Colonic mucosa (tissue), 4 donors: Measurements from ENCODE around the gene ARMH3. TPM values are rescaled to one million over a fixed set of nuclear protein-coding genes. Genes with fewer than 3 reads are reported as not detected.

ENCODE experiments used
- DNase-seq: peaks from one replicate; pipeline ENCODE4 v3.0.0-alpha.2; 2020
- H3K27ac ChIP-seq: fragments of 200-600 bp; one replicate; pipeline ENCODE4 v1.8.0; 2021
- H3K27me3 ChIP-seq: fragments of 200-600 bp; one replicate; pipeline ENCODE4 v1.8.0; 2021
- H3K36me3 ChIP-seq: fragments of 200-600 bp; one replicate; pipeline ENCODE4 v1.8.0; 2021
- H3K4me1 ChIP-seq: fragments of 200-600 bp; one replicate; pipeline ENCODE4 v1.8.0; 2021; ENCODE audit warnings: mild to moderate bottlenecking
- H3K4me3 ChIP-seq: fragments of 200-600 bp; one replicate; pipeline ENCODE4 v1.8.0; 2021
- H3K9ac ChIP-seq, 2 donors: one replicate each; pipeline ENCODE4 v1.7.0; 2013; ENCODE audit warnings: control low read depth in 2 of 2, low read depth in 2 of 2, low read length in 2 of 2
- H3K9me3 ChIP-seq: fragments of 200-600 bp; one replicate; pipeline ENCODE4 v1.8.0; 2021
- CTCF ChIP-seq: fragments of 200-600 bp; IDR thresholded peaks from one replicate; pipeline ENCODE4 v1.8.0; 2022; ENCODE audit warnings: antibody characterized with exemption, mild to moderate bottlenecking
- intact Hi-C: fragments of 100-400 bp; cut with DNase I; formaldehyde crosslinking; loops from one replicate; pipeline ENCODE4 v1.14.1; 2022
- total RNA-seq, 2 donors: library from RNA; stranded (reverse); fragmentation: NEBNext Ultra II Directional in 1 of 2; extraction: Animal tissue kit (Norgen Biotek cat#: 25700) in 1 of 2; gene quantifications; one replicate each; pipeline ENCODE4 v1.2.1, GENCODE V29; 2021
- donor health status: healthy.
- donor health status: DM: no; HTN: no; CAD: no.
- donor health status: DM: no; HTN: no; CAD: no.

Gene ARMH3
- total RNA-seq, 2 donors from 2014 or later: 25.1 to 31.3 TPM

GRCh38 chr10:101857802-101858476 lies 198.0 kb downstream of the ARMH3 start:
- no peaks in the 10 kb centered on the region for H3K9me3 ChIP-seq
- intact Hi-C loops: no loop called here
- H3K27ac ChIP-seq: no peak overlapping the region
- H3K36me3 ChIP-seq: no peaks in the 10 kb centered on the region
- no peak for DNase-seq
- no peak overlapping the region for H3K4me3 ChIP-seq
- H3K27me3 ChIP-seq: no peaks in the 10 kb centered on the region
- no peak overlapping the region for H3K9ac ChIP-seq
- no peaks in the 10 kb centered on the region for H3K4me1 ChIP-seq
- TF ChIP-seq CTCF: no peak

GRCh38 chr10:101856626-101857025 lies 199.3 kb downstream of the ARMH3 start:
- intact Hi-C loops: no loop called here
- Histone ChIP-seq H3K4me3 (no peak overlapping the region), H3K27me3 (no peaks in the 10 kb centered on the region), H3K4me1 (no peaks in the 10 kb centered on the region), H3K9me3 (no peaks in the 10 kb centered on the region), H3K27ac (no peak overlapping the region), H3K36me3 (no peaks in the 10 kb centered on the region), H3K9ac (no peak overlapping the region)
- TF ChIP-seq CTCF: no peak
- DNase-seq: no peak

GRCh38 chr10:101851411-101852116 lies 204.4 kb downstream of the ARMH3 start:
- Histone ChIP-seq H3K4me1 (no peaks in the 10 kb centered on the region), H3K9me3 (no peaks in the 10 kb centered on the region), H3K36me3 (no peaks in the 10 kb centered on the region), H3K9ac (no peak overlapping the region), H3K27me3 (no peaks in the 10 kb centered on the region), H3K4me3 (no peak overlapping the region), H3K27ac (no peak overlapping the region)
- TF ChIP-seq CTCF: no peak
- intact Hi-C loops: no loop called here
- no peak for DNase-seq

GRCh38 chr10:101850749-101851148 lies 205.2 kb downstream of the ARMH3 start:
- no peaks in the 10 kb centered on the region for H3K4me1 ChIP-seq
- TF ChIP-seq CTCF: no peak
- DNase-seq: no peak
- no peak overlapping the region for H3K9ac ChIP-seq
- H3K4me3 ChIP-seq: no peak overlapping the region
- no peaks in the 10 kb centered on the region for H3K36me3 ChIP-seq
- no peaks in the 10 kb centered on the region for H3K9me3 ChIP-seq
- no peaks in the 10 kb centered on the region for H3K27me3 ChIP-seq
- intact Hi-C loops: no loop called here
- H3K27ac ChIP-seq: no peak overlapping the region

GRCh38 chr10:101848894-101849351 lies 207.1 kb downstream of the ARMH3 start:
- TF ChIP-seq CTCF: no peak
- Histone ChIP-seq H3K9ac (no peak overlapping the region), H3K4me1 (no peaks in the 10 kb centered on the region), H3K4me3 (no peak overlapping the region), H3K27ac (no peak overlapping the region), H3K9me3 (no peaks in the 10 kb centered on the region), H3K27me3 (no peaks in the 10 kb centered on the region), H3K36me3 (no peaks in the 10 kb centered on the region)
- no peak for DNase-seq
- intact Hi-C loops: no loop called here
